GOT3 (cell line): Measurements from ENCODE around the gene CCNT1.

Experiments used
- DNase-seq: peaks from one replicate; lab custom pipeline; 2025; ENCODE audit warnings: mixed read lengths; lab: John Stamatoyannopoulos, UW

Gene CCNT1

GRCh38 chr12:48640854-48641253 is 75.7 kb downstream of the CCNT1 start:
- no peak for DNase-seq

DNA sequence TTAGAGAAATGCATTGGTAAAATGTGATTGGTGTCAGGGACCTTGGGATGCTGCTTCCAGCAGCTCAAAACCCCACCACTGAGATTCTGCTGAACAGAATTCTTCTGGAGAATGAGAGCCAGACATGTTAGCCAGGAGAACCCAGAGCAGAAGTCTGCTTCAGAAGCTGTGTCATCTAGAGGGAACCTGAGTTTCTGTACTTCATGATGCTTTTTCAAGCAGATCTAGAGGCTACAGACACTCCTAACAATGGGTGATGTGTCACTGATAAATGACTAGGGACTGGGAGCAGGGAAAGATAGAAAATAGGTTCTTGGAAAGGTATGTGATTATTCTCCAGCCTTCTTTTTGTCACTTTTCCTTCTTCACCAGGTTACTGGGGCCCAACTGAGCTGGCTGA is 76.1 kb downstream of the CCNT1 start:
- DNase-seq: no peak
